GM12873 (cell line): ENCODE results near the gene OPRL1.

ENCODE experiments used
- CTCF ChIP-seq: IDR thresholded peaks from 2 replicates; pipeline ENCODE4 v1.5.1; 2012; ENCODE audit warnings: low read depth, mild to moderate bottlenecking, moderate library complexity, low read length, control low read depth; ENCODE audit not compliant: insufficient read depth; ENCODE audit errors: missing control alignments

Gene OPRL1

GRCh38 chr20:64080013-64080812 lies at the start of gene OPRL1:
TSS of gene OPRL1 (plus strand) at chr20:64080082. CDS start at chr20:64092721, 12,639 bp downstream.
- no peak for TF ChIP-seq CTCF

- TF ChIP-seq CTCF: no peak
These were observed 49.3 kb upstream of the OPRL1 start for GRCh38 chr20:64030371-64031134.

GRCh38 chr20:64031822-64032314 lies 48.0 kb upstream of the OPRL1 start:
- no peak for TF ChIP-seq CTCF

- no peak for TF ChIP-seq CTCF
These were observed 46.9 kb upstream of the OPRL1 start for GRCh38 chr20:64032706-64033624.

GRCh38 chr20:64033981-64034493 lies 45.8 kb upstream of the OPRL1 start:
- no peak for TF ChIP-seq CTCF

- no peak for TF ChIP-seq CTCF
These were observed 44.6 kb upstream of the OPRL1 start for GRCh38 chr20:64035066-64035932.
